HG03196 (cell line): Measurements from ENCODE around the gene ZNF174.
A peak's percentile ranks its signal among the peaks of the same experiment; 100 is the strongest.

Experiments
- ATAC-seq: cut with Tn5 transposase; IDR thresholded peaks from one replicate; pipeline ENCODE4 v1.9.1; 2021; ENCODE audit not compliant: unreplicated experiment

Gene ZNF174

GRCh38 chr16:3400779-3401688 lies at the start of gene ZNF174, which contains the start of gene ZSCAN32:
TSS of gene ZNF174 (plus strand) at chr16:3401215. CDS start at chr16:3402005, 790 bp downstream.
TSS of gene ZSCAN32 (minus strand) at chr16:3401004. CDS start at chr16:3397557, 3,447 bp downstream.
- peak; percentile 96 for ATAC-seq

DNA sequence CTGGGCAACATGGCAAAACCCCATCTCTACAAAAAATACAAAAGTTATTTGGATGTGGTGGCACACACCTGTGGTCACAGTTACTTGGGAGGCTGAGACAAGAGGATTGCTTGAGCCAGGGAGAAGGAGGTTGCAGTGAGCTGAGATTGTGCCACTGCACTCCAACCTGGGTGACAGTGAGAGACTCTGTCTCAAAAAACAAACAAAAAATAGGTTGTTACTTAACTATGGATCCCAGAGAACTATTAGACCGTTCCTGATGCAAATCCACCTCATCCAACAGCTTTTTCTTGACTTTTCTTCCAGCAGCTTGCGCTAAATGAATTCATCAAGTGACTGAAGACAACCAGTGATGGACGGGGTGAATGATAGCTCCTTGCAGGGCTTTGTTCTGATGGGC lies 45.4 kb upstream of the ZNF174 start, which contains the start of gene OR2C1:
OR2C1 (plus strand) TSS at position 301 of the 400 bp plus-strand sequence; CDS start at position 353, 52 bp downstream.
- ATAC-seq: no peak

- no peak for ATAC-seq
Observed at GRCh38 chr16:3356118-3356517, 44.9 kb upstream of the ZNF174 start.

DNA sequence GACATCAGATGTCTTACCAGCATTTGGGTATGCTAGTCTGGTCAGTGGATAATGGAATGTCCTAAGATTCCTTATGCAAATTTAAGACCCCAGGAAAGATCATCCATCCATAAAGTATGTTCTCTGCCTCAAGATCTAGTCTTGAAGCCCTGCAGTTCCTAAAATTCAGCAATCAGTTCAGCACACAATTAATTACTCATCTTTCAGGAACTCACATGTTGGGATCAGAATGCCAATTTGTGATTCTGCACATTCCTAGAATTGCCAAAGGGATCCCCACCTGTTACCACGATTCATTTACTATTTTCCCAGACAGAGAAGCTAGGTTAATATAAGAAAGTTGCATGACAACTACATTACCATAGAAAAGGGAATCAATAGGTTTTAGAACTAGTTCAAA lies 42.1 kb upstream of the ZNF174 start:
- no peak for ATAC-seq

- ATAC-seq: no peak
Observed at GRCh38 chr16:3362931-3363330, 38.1 kb upstream of the ZNF174 start.

GRCh38 chr16:3363793-3364192 lies 37.2 kb upstream of the ZNF174 start:
- no peak for ATAC-seq

GRCh38 chr16:3364774-3365427 lies 36.1 kb upstream of the ZNF174 start:
- ATAC-seq: no peak

DNA sequence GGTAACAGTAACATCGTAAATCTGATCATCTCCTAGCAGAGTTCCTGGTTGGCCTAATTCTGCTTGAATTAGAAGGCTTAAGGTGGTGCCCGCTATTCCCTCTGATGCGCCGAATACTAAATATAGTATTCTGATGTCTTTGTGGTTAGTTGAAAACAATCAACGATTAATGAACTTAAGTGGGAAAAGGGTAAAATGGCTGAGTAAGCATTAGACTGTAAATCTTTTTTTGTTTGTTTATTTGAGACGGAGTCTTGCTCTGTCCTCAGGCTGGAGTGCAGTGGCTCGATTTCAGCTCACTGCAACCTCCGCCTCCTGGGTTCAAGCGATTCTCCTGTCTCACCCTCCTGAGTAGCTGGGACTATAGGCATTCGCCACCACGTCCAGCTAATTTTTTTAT lies 31.9 kb upstream of the ZNF174 start:
- no peak for ATAC-seq

- ATAC-seq: no peak
Observed at GRCh38 chr16:3375680-3376079, 25.3 kb upstream of the ZNF174 start.

GRCh38 chr16:3377917-3378316 lies 23.1 kb upstream of the ZNF174 start:
- no peak for ATAC-seq

DNA sequence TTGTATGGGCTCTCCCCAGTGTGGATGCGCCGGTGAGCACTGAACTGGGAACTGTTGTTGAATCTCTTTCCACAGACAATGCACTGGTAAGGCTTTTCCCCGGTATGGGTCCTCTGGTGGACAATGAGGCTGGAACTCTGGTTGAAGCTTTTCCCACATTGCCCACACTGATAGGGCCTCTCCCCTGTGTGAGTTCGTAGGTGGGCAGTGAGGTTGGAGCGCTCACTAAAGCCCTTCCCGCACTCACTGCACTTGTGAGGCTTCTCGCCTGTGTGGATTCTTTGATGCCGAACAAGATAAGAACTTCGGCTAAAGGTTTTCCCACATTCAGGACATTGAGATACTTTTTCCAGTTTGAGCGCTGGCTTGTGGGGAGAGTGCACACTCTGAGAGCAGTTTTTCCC lies 18.0 kb upstream of the ZNF174 start:
- no peak for ATAC-seq

DNA sequence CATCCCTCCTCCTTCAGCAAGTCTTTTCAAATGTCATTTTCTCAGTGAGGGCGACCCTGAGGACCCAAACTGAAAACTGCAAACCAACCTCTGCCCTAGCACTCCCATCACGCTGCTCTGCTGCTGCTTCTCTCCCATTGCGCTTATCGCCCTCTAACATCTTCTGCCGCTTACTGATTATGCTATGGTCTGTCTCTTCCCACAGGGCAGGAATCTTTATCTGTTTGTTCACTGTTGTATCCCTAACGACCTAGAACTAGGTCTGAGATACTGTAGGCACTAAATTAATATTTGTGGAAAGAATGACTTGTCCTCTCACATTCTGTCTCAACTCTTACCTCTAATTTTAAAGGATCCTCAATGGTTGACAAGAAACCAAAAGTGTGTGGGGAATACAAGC lies 12.7 kb upstream of the ZNF174 start:
- no peak for ATAC-seq

DNA sequence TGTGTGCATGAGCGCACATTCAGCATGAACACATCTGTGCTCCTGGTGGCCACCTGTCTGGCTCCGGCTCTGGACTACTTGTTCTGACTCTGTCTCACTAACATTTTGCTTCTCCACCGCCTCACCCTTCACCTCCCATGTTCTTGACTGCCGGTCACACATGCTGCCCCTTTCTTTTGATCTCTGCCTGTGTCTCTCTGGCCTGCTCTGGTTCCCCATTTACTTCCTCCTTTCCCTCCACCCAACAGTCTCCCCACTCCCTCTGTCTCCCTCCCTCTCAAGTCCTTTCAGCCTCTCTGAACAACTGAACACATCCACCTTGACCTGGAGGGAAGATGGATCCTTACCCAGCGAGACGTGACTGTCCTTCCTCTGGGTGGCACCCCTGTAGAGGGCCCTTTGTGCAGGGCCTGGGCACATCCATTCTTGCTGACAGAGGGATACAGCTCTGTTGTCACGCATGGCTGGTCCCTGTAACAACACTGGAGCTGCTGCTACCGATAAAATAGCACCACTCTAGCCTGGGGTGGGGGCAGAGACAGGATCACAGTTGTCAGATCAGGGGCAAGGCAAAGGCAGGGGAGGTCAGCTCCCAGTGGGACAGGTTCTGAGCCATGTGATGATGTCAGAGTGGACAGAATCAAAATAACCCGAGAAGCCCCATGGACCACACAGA lies 11.2 kb upstream of the ZNF174 start:
- no peak for ATAC-seq

GRCh38 chr16:3400446-3400778 lies 603 bp upstream of the ZNF174 start:
- ATAC-seq: no peak

DNA sequence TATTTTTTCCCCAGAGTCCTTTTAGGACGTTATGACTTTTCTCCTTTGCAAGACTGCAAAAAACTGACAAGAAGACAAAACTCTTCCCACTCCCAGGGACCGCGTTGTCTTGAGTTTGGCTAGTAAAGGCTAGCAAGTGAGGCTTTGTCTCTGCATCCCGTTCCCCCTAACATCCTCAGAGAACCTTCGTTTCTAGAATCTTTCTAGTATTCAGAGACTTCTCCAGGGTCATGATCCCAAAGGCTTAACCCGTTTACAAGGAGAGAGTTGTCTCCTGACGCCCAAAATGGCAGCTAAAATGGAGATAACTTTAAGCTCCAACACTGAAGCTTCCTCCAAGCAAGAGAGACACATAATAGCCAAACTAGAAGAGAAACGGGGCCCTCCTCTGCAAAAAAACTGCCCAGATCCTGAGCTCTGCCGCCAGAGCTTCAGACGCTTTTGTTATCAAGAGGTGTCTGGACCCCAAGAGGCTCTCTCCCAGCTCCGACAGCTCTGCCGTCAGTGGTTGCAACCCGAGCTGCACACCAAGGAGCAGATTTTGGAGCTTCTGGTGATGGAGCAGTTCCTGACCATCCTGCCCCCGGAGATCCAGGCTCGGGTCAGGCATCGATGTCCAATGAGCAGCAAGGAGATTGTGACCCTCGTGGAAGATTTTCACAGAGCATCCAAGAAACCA lies 843 bp downstream of the ZNF174 start:
- ATAC-seq: no peak

DNA sequence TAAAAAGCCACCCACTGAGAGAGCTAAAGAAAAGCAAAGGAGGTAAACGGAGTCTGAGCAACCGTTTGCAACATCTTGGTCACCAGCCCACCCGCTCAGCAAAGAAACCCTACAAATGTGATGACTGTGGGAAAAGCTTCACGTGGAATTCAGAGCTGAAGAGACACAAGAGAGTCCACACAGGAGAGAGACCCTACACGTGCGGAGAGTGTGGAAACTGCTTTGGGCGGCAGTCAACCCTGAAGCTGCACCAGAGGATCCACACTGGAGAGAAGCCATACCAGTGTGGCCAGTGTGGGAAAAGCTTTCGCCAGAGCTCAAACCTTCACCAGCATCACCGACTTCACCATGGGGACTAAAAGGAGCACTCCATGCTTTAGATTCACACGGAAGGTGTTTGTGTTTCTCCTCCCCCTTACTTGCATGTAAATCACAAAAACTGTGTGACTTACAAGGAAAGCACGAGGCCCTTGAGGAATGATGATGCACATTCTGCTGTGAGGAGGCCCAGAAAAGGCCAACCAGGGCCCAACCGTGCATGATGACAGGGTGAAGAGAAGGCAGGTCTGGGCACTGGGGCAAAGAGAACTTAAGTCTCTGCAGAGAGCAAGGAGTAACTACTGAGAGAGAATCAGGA lies 7.7 kb downstream of the ZNF174 start:
- ATAC-seq: no peak

GRCh38 chr16:3413730-3414379 lies 12.8 kb downstream of the ZNF174 start:
- ATAC-seq: no peak

- no peak for ATAC-seq
Observed at GRCh38 chr16:3431779-3432219, 30.8 kb downstream of the ZNF174 start.

GRCh38 chr16:3434373-3434772 lies 33.4 kb downstream of the ZNF174 start:
- no peak for ATAC-seq

DNA sequence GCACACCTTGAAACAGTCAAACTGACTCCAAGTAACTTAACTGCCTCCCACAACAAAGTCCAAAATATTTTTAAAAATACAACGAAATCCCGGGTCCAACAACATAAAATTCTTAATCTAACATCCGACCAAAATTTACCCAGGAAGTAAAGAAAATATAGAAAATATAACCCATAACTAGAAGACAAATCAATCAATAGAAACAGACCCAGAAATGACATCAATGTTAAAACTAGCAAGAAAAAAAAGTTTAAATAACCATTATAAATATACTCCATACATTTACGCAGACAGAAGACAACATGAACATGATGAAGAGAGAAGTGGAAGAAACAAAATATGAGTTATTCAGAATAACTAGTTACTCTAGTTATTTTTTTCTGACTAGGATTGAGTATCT lies 38.6 kb downstream of the ZNF174 start:
- ATAC-seq: no peak
